HG02943 (cell line): ENCODE measurements around the gene OSGIN1.

Source experiments
- ATAC-seq: cut with Tn5 transposase; IDR thresholded peaks from one replicate; pipeline ENCODE4 v1.9.1; 2021; ENCODE audit warnings: mild to moderate bottlenecking, low read depth, moderate library complexity; ENCODE audit not compliant: unreplicated experiment

OSGIN1 gene

GRCh38 chr16:83968891-83969649 lies 16.0 kb downstream of the OSGIN1 start:
- ATAC-seq: no peak

GRCh38 chr16:83969771-83970429 lies 16.9 kb downstream of the OSGIN1 start:
- ATAC-seq: no peak

- ATAC-seq: no peak
These were observed 17.4 kb downstream of the OSGIN1 start for GRCh38 chr16:83970430-83970815.

GRCh38 chr16:83971165-83972130 lies 18.4 kb downstream of the OSGIN1 start:
- no peak for ATAC-seq

- no peak for ATAC-seq
These were observed 19.4 kb downstream of the OSGIN1 start for GRCh38 chr16:83972256-83973008.

GRCh38 chr16:83973077-83973476 lies 20.0 kb downstream of the OSGIN1 start:
- ATAC-seq: no peak

GRCh38 chr16:83973581-83974385 lies 20.7 kb downstream of the OSGIN1 start:
- ATAC-seq: no peak

- ATAC-seq: no peak
These were observed 21.4 kb downstream of the OSGIN1 start for GRCh38 chr16:83974475-83974874.

- no peak for ATAC-seq
These were observed 22.7 kb downstream of the OSGIN1 start for GRCh38 chr16:83975590-83976260.

GRCh38 chr16:83977056-83977815 lies 24.2 kb downstream of the OSGIN1 start:
- no peak for ATAC-seq

GRCh38 chr16:83978401-83978904 lies 25.4 kb downstream of the OSGIN1 start:
- no peak for ATAC-seq

GRCh38 chr16:83979441-83979840 lies 26.4 kb downstream of the OSGIN1 start:
- ATAC-seq: no peak

- ATAC-seq: no peak
These were observed 27.8 kb downstream of the OSGIN1 start for GRCh38 chr16:83980794-83981193.

- no peak for ATAC-seq
These were observed 28.8 kb downstream of the OSGIN1 start for GRCh38 chr16:83981799-83982198.

- ATAC-seq: no peak
These were observed 30.5 kb downstream of the OSGIN1 start for GRCh38 chr16:83983491-83983890.

- no peak for ATAC-seq
These were observed 36.3 kb downstream of the OSGIN1 start for GRCh38 chr16:83989300-83989699.

GRCh38 chr16:83990492-83990891 lies 37.5 kb downstream of the OSGIN1 start:
- no peak for ATAC-seq

- no peak for ATAC-seq
These were observed 39.6 kb downstream of the OSGIN1 start for GRCh38 chr16:83992624-83993023.
